ENCODE data around the gene PAX8. TPM values are rescaled to one million over a fixed set of nuclear protein-coding genes. Genes with fewer than 3 reads are reported as not detected.

Gene PAX8
- total and polyA plus RNA-seq, 10 of the 15 experiments (the other 5 are each of a cell fraction or from before 2014, with no cell fraction given), result 0.16 to 2.5 (median 0.97) TPM

GRCh38 chr2:113232740-113233139 lies 46.0 kb downstream of the PAX8 start:
- no peak for ATAC-seq
- no TSS peak for BruUV-seq (replicated peaks)

More at GRCh38 chr2:113232740-113233139, 46.0 kb downstream of the PAX8 start:
- no peaks in the 10 kb centered on the region for H3K9me3 ChIP-seq (replicated peaks; ENCODE audit: control insufficient read depth, insufficient read depth, low read length)
- no peak overlapping the region for H2AFZ ChIP-seq (ENCODE audit: control insufficient read depth, low read depth, low read length)
- CTCF ChIA-PET, result interaction anchor here (0.7 kb wide), 1 partner anchor 29 kb away, joined by 3 read pairs; no protein-coding TSS in a partner anchor
- H3K27ac ChIP-seq (ENCODE audit: control insufficient read depth, insufficient read depth), result no peak overlapping the region
- in situ Hi-C loops (cut with MboI), result no loop called here
- no peak overlapping the region for H3K4me2 ChIP-seq (ENCODE audit: control insufficient read depth, insufficient read depth)
- TF ChIP-seq KAT2A (conservative IDR thresholded peaks at IDR 0.05; ENCODE audit: control insufficient read depth, low read depth, low read length), result no peak
- TF ChIP-seq PAX5 (IDR thresholded peaks at IDR 0.05; ENCODE audit: borderline replicate concordance, low read depth, low read length), result no peak
- no peak for TF ChIP-seq RELA (IDR thresholded peaks at IDR 0.05; ENCODE audit: borderline replicate concordance, partially characterized antibody)
- TF ChIP-seq BRCA1 (IDR thresholded peaks at IDR 0.05; ENCODE audit: low read depth, low read length), result no peak
- no peak for TF ChIP-seq ZNF384 (IDR thresholded peaks at IDR 0.05; ENCODE audit: borderline replicate concordance, low read depth, low read length)
- no peak for TF ChIP-seq NKRF (conservative IDR thresholded peaks at IDR 0.05)
- no peak for TF ChIP-seq NR2C2 (IDR thresholded peaks at IDR 0.05; ENCODE audit: borderline replicate concordance, control insufficient read depth, insufficient read length, low read depth)
- TF ChIP-seq NFYB (IDR thresholded peaks at IDR 0.05; ENCODE audit: insufficient read depth, low read depth, low read length), result no peak
- TF ChIP-seq CTCF (IDR thresholded peaks at IDR 0.05 in 2 of 3, conservative IDR thresholded peaks at IDR 0.05 in 1 of 3; ENCODE audit: control insufficient read depth in 2 of 3, extremely low read depth in 1 of 3, insufficient read depth in 1 of 3, low read depth in 3 of 3, low read length in 3 of 3), result no peak
- no peak for TF ChIP-seq ZBTB40 (IDR thresholded peaks at IDR 0.05; ENCODE audit: borderline replicate concordance)
- no peak for TF ChIP-seq POLR2AphosphoS2 (IDR thresholded peaks at IDR 0.05; ENCODE audit: low read depth, low read length)
- H4K20me1 ChIP-seq (ENCODE audit: control insufficient read depth, insufficient read depth), result no peaks in the 10 kb centered on the region
- POLR2A ChIA-PET, result no interaction called here
- DNase-seq (ENCODE audit: low read depth, low spot score), result no peak
- H3K4me1 ChIP-seq (ENCODE audit: control insufficient read depth, insufficient read depth, low read length), result peaks cover 2% of the 10 kb centered on the region; the same call in 1 of the 2 replicates
- RAD21 ChIA-PET (ENCODE audit: unreplicated experiment), result no interaction called here
- intact Hi-C loops (cut with micrococcal nuclease; ENCODE audit: unreplicated experiment), result no loop called here
- WGBS (ENCODE audit: insufficient coverage, insufficient replicate concordance, low lambda C conversion rate, missing lambda C conversion rate), result 59% methylated on average over 5 of the region's 6 CpGs
- H3K27me3 ChIP-seq (replicated peaks in 1 of 2; ENCODE audit: control insufficient read depth in 2 of 2, insufficient read depth in 2 of 2, low read length in 1 of 2), result no peaks in the 10 kb centered on the region; a peak in 2 of 4 replicates
- H3K79me2 ChIP-seq (ENCODE audit: control insufficient read depth, insufficient read depth, low read length), result peaks cover 15% of the 10 kb centered on the region
- H3K9ac ChIP-seq (ENCODE audit: control insufficient read depth, insufficient read depth, low read length), result no peak overlapping the region
- no peak for FAIRE-seq
- no peak overlapping the region for H3K4me3 ChIP-seq
- SMC1A ChIA-PET (ENCODE audit: uncharacterized antibody, unreplicated experiment), result interaction anchor here (0.9 kb wide), 1 partner anchor 16 kb away, joined by 3 read pairs; no protein-coding TSS in a partner anchor
- H3K36me3 ChIP-seq (ENCODE audit: control insufficient read depth in 2 of 2, insufficient read depth in 2 of 2, low read length in 1 of 2), result no peaks in the 10 kb centered on the region

All from GM12878 (cell line).